Activated CD4-positive, alpha-beta T cell treated with anti-CD3 and anti-CD28 coated beads, Interleukin-2, amount 10 ng/mL, durations not matched to agents 24 days and 14 days (primary cell): ENCODE data around the gene DDT. TPM values are rescaled to one million over a fixed set of nuclear protein-coding genes. Genes with fewer than 3 reads are reported as not detected.
"Not testable (repeated sequence)": the region's sequence is repeated elsewhere in the genome, so short reads cannot be mapped to it uniquely, and the experiment has no call there.

Experiments
- DNase-seq: peaks from one replicate; pipeline ENCODE4 v3.0.0; 2022
- H3K27ac Mint-ChIP-seq: one replicate; pipeline ENCODE4 v1.8.0; 2022; ENCODE audit warnings: mild to moderate bottlenecking, mixed read lengths
- H3K27me3 Mint-ChIP-seq: one replicate; pipeline ENCODE4 v1.8.0; 2022; ENCODE audit warnings: mixed read lengths
- H3K36me3 Mint-ChIP-seq: one replicate; pipeline ENCODE4 v1.8.0; 2022; ENCODE audit warnings: low read depth, mild to moderate bottlenecking, mixed read lengths
- H3K4me1 Mint-ChIP-seq: one replicate; pipeline ENCODE4 v1.8.0; 2021; ENCODE audit warnings: mixed read lengths
- H3K4me3 Mint-ChIP-seq: one replicate; pipeline ENCODE4 v1.8.0; 2022; ENCODE audit warnings: mild to moderate bottlenecking, moderate library complexity, mixed read lengths
- H3K9me3 Mint-ChIP-seq: one replicate; pipeline ENCODE4 v1.8.0; 2021; ENCODE audit warnings: mixed read lengths
- intact Hi-C: fragments of 100-400 bp; cut with micrococcal nuclease; formaldehyde crosslinking; loops from one replicate; pipeline ENCODE4 v1.15.1; 2023
- total RNA-seq: library from RNA; stranded (reverse); gene quantifications from 2 replicates; pipeline ENCODE4 v1.2.3, GENCODE V29; 2022

The DDT gene
- total RNA-seq, 1 donor from 2014 or later = 106 TPM

GRCh38 chr22:23953485-23953884 is 20.8 kb downstream of the DDT start:
- DNase-seq, H3K27me3 Mint-ChIP-seq, H3K4me1 Mint-ChIP-seq, H3K9me3 Mint-ChIP-seq, intact Hi-C loops, H3K27ac Mint-ChIP-seq, H3K4me3 Mint-ChIP-seq, H3K36me3 Mint-ChIP-seq: not testable (repeated sequence)

- peak overlapping the region; percentile 27 for H3K27ac Mint-ChIP-seq
- H3K27me3 Mint-ChIP-seq, H3K4me3 Mint-ChIP-seq, H3K36me3 Mint-ChIP-seq, intact Hi-C loops, H3K9me3 Mint-ChIP-seq, DNase-seq, H3K4me1 Mint-ChIP-seq: not testable (repeated sequence)
Observed at GRCh38 chr22:23952794-23953405, 21.3 kb downstream of the DDT start.

- H3K27me3 Mint-ChIP-seq, H3K4me1 Mint-ChIP-seq, intact Hi-C loops: not testable (repeated sequence)
Observed at GRCh38 chr22:23951383-23951782, 22.9 kb downstream of the DDT start.

GRCh38 chr22:23949764-23950163 is 24.5 kb downstream of the DDT start:
- H3K27me3 Mint-ChIP-seq = peaks cover 12% of the 10 kb centered on the region
- DNase-seq, H3K4me3 Mint-ChIP-seq, intact Hi-C loops, H3K36me3 Mint-ChIP-seq, H3K9me3 Mint-ChIP-seq, H3K27ac Mint-ChIP-seq, H3K4me1 Mint-ChIP-seq: not testable (repeated sequence)

More at GRCh38 chr22:23951383-23951782, 22.9 kb downstream of the DDT start:
- DNase-seq, H3K4me3 Mint-ChIP-seq, H3K36me3 Mint-ChIP-seq, H3K27ac Mint-ChIP-seq, H3K9me3 Mint-ChIP-seq: not testable (repeated sequence)

DNA sequence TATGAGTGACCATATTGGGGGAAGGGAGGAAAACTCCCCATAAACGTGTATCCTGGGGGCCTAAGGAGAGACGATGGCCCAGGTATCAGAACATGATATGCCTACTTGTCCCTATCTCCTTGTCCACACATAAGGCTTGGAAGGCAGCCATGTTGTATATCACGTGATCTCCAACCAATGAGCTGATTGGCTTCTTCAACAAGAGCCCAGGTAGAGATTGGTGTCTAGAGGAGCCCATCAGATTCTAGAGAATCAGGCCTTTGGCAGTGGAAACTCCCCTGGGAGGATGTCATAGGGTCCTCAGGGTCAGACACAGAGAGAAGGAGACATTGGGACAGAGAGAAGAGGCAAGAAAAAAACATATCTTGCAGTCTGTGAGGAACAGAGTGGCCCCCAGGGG is 26.9 kb downstream of the DDT start:
- peaks cover 20% of the 10 kb centered on the region for H3K27me3 Mint-ChIP-seq
- H3K36me3 Mint-ChIP-seq, H3K27ac Mint-ChIP-seq, DNase-seq, intact Hi-C loops, H3K9me3 Mint-ChIP-seq, H3K4me3 Mint-ChIP-seq, H3K4me1 Mint-ChIP-seq: not testable (repeated sequence)

DNA sequence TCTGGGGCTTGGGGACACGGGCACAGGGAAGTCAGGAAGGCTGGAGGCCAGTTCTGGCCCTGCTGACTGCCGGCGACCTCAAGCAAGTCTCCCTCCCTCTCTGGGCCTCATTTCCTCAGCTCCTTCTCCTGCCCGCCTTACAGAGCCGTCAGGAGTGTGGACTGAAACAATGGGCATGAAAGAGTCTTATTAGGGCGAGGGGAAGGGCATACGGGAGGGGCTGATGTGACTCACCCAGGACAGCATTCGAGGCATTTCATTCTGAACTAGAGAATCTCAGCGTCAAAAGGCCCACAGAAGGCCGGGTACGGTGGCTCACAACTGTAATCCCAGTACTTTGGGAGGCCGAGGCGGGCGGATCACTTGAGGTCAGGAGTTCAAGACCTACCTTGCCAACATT is 34.1 kb downstream of the DDT start:
- H3K4me1 Mint-ChIP-seq, DNase-seq, H3K9me3 Mint-ChIP-seq, H3K36me3 Mint-ChIP-seq, H3K27ac Mint-ChIP-seq, H3K4me3 Mint-ChIP-seq, intact Hi-C loops: not testable (repeated sequence)
- H3K27me3 Mint-ChIP-seq = peaks cover 15% of the 10 kb centered on the region

GRCh38 chr22:23939017-23939357 is 35.3 kb downstream of the DDT start:
- H3K27me3 Mint-ChIP-seq = peaks cover 9% of the 10 kb centered on the region
- no peak overlapping the region for H3K4me3 Mint-ChIP-seq
- no peaks in the 10 kb centered on the region for H3K36me3 Mint-ChIP-seq
- H3K27ac Mint-ChIP-seq = no peak overlapping the region
- H3K9me3 Mint-ChIP-seq = no peaks in the 10 kb centered on the region
- no peak for DNase-seq
- peaks cover 5% of the 10 kb centered on the region for H3K4me1 Mint-ChIP-seq
- intact Hi-C loops = no loop called here

- no peak for DNase-seq
- intact Hi-C loops = no loop called here
- no peaks in the 10 kb centered on the region for H3K9me3 Mint-ChIP-seq
- peaks cover 8% of the 10 kb centered on the region for H3K27me3 Mint-ChIP-seq
- no peaks in the 10 kb centered on the region for H3K36me3 Mint-ChIP-seq
- H3K4me3 Mint-ChIP-seq = no peak overlapping the region
- H3K4me1 Mint-ChIP-seq = peaks cover 5% of the 10 kb centered on the region
- H3K27ac Mint-ChIP-seq = no peak overlapping the region
Observed at GRCh38 chr22:23938328-23939016, 35.8 kb downstream of the DDT start.

- intact Hi-C loops = no loop called here
- no peak for DNase-seq
- Mint-ChIP-seq H3K27me3 (no peaks in the 10 kb centered on the region), H3K4me3 (no peak overlapping the region), H3K4me1 (no peaks in the 10 kb centered on the region), H3K36me3 (peaks cover 1% of the 10 kb centered on the region), H3K27ac (no peak overlapping the region), H3K9me3 (peaks cover 11% of the 10 kb centered on the region)
Observed at GRCh38 chr22:23926561-23926960, 47.7 kb downstream of the DDT start.

DNA sequence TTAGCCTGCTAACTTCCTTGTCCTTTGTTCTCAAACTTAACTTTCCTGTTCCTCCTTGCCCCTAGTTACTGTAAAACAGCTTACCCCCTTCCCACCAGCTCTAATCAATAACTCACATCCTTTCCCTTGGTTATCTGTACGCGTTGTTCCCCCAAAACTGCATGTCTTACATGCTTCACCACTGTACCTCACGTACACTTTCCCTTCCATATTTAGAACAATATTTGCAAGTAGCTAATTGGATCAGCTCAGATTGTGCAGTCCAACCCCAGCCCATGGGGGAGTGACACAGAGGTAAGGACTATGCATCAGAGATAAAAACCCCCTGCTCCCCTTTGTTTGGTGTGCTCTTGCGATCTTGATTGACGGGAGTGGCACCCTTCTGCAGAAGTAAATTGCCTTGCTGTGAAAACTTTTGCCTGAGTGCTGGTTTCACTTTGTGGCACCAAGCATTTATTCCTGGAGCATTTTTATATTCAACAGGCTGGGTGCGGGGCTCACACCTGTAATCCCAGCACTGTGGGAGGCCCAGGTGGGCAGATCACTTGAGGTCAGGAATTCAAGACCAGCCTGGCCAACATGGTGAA is 49.1 kb downstream of the DDT start:
- Mint-ChIP-seq H3K36me3 (peaks cover 1% of the 10 kb centered on the region), H3K4me3 (no peak overlapping the region), H3K9me3 (peaks cover 11% of the 10 kb centered on the region), H3K4me1 (no peaks in the 10 kb centered on the region), H3K27me3 (no peaks in the 10 kb centered on the region), H3K27ac (no peak overlapping the region)
- no peak for DNase-seq
- intact Hi-C loops = no loop called here

DNA sequence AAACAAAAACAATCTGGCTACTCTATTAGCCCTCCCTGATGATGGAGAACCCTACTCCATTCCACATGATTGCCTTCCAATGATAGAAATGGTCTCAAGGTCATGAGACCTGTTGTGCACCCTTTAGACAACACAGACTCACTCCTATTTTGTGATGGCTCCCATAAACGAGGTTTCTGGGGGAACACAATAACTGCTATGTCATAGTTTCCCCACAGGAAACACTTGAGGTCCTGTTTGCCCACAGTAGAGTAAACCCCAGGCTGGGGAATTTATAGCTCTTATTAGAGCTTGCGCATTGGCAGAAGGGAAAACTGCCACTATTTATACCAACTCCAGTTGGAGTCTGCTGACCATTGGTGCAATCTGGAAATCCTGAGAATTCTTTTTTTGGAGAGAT is 51.3 kb downstream of the DDT start:
- H3K27me3 Mint-ChIP-seq = no peaks in the 10 kb centered on the region
- H3K27ac Mint-ChIP-seq = no peak overlapping the region
- H3K36me3 Mint-ChIP-seq = peaks cover 1% of the 10 kb centered on the region
- intact Hi-C loops = no loop called here
- DNase-seq = no peak
- peaks cover 11% of the 10 kb centered on the region for H3K9me3 Mint-ChIP-seq
- H3K4me1 Mint-ChIP-seq = no peaks in the 10 kb centered on the region
- no peak overlapping the region for H3K4me3 Mint-ChIP-seq

- H3K9me3 Mint-ChIP-seq, H3K4me1 Mint-ChIP-seq, H3K36me3 Mint-ChIP-seq, DNase-seq, H3K27me3 Mint-ChIP-seq, H3K27ac Mint-ChIP-seq, H3K4me3 Mint-ChIP-seq, intact Hi-C loops: not testable (repeated sequence)
Observed at GRCh38 chr22:23921586-23922201, 52.5 kb downstream of the DDT start.
